ENCODE data around the gene PHYKPL. TPM values are rescaled to one million over a fixed set of nuclear protein-coding genes. Genes with fewer than 3 reads are reported as not detected.

Gene PHYKPL
- total RNA-seq, 4 donors from 2014 or later = 29.3 to 45.7 (median 31.8) TPM

DNA sequence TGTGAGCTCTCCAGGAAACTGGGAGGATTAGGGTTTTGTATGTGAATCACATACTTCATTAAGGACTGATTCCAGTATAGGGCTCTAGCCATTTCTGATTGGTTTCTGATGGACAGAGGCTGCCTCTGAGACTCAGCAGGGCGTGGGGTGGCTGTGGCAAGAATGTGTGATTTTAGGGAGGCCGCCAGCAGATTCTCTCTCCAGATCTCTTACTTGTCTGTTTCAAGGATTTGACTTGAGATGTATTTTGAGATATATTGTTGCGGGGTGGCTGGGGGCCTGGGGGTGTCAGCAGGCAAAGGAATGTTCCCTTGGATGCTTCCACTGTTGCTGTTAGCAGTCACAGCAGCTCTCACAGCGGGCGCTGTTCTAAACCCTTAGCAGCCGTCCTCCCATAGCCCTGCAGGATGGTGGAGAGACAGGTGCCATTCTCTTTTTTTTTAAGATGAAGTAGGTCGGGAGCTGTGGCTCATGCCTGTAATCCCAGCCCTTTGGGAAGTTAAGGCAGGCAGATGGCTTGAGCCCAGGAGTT lies 36.3 kb downstream of the PHYKPL start:
- intact Hi-C loops (cut with DNase I; ENCODE audit: low total_unique reads) = no loop called here
- peak in 1 of 2 donors; percentile 66 for DNase-seq (ENCODE audit: low spot score in 2 of 2)
- TF ChIP-seq, protein P1, sequence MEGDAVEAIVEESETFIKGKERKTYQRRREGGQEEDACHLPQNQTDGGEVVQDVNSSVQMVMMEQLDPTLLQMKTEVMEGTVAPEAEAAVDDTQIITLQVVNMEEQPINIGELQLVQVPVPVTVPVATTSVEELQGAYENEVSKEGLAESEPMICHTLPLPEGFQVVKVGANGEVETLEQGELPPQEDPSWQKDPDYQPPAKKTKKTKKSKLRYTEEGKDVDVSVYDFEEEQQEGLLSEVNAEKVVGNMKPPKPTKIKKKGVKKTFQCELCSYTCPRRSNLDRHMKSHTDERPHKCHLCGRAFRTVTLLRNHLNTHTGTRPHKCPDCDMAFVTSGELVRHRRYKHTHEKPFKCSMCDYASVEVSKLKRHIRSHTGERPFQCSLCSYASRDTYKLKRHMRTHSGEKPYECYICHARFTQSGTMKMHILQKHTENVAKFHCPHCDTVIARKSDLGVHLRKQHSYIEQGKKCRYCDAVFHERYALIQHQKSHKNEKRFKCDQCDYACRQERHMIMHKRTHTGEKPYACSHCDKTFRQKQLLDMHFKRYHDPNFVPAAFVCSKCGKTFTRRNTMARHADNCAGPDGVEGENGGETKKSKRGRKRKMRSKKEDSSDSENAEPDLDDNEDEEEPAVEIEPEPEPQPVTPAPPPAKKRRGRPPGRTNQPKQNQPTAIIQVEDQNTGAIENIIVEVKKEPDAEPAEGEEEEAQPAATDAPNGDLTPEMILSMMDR (IDR thresholded peaks at IDR 0.05) = no peak
- TF ChIP-seq POLR2A (IDR thresholded peaks at IDR 0.05) = no peak
- 69 to 75% methylated on average over 7 of the region's 7 CpGs for WGBS, 2 donors
- no peak overlapping the region for H3K4me3 ChIP-seq (ENCODE audit: low read depth, poor library complexity, severe bottlenecking)

DNA sequence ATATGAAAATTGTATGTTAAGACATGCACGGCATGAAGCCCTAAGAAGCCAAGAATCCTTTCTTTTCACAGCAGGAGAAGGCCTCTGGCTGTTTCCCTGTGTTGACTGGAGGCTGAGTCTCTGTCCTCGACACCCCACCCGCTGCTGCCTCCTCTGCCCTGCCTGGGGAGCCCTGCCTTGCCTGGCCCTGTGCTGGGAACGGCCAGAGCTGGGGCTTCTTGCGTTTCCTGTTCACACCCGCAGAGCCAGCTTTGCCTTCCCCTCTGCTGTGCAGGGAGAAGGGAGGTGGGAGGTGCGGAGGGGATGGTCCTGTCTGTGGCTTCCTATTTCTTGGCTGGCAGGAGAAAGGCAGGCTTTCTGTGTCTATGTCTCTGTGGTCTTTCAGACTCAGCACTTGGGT lies 38.6 kb downstream of the PHYKPL start:
- no peak for TF ChIP-seq POLR2A (IDR thresholded peaks at IDR 0.05)
- intact Hi-C loops (cut with DNase I; ENCODE audit: low total_unique reads) = no loop called here
- DNase-seq (ENCODE audit: low spot score in 2 of 2) = no peak
- 23 to 24% methylated on average over 7 of the region's 7 CpGs for WGBS, 2 donors
- H3K4me3 ChIP-seq (ENCODE audit: low read depth, poor library complexity, severe bottlenecking) = no peak overlapping the region

DNA sequence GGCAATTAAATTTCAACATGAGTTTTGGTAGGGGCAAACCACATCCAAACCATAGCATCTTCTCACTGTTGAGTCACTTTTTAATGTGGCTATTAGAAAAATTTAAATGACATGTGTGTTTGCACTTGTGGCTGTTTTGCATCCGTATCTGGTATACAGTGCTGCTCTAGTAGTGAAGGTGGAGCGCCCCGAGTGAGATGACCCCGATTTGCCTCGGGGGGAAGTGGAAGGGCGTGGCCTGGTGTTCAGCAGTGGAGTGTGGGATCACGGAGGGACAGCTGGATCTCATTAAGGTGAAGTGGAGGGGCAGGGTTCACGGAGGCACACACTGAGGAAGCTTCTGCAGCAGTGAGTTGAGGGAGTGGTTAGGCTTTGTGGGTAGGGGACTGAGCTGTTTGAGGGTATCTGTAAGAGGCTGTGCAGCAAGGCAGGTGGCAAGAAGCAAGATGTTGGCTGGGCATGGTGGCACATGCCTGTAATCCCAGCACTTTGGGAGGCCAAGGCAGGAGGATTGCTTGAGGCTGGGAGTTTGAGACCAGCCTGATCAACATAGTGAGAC lies 39.3 kb downstream of the PHYKPL start:
- 64 to 66% methylated on average over 8 of the region's 8 CpGs for WGBS, 2 donors
- intact Hi-C loops (cut with DNase I; ENCODE audit: low total_unique reads) = no loop called here
- no peak for DNase-seq (ENCODE audit: low spot score in 2 of 2)
- TF ChIP-seq, protein P1 (IDR thresholded peaks at IDR 0.05) = no peak
- TF ChIP-seq POLR2A (IDR thresholded peaks at IDR 0.05) = no peak
- H3K4me3 ChIP-seq (ENCODE audit: low read depth, poor library complexity, severe bottlenecking) = no peak overlapping the region

DNA sequence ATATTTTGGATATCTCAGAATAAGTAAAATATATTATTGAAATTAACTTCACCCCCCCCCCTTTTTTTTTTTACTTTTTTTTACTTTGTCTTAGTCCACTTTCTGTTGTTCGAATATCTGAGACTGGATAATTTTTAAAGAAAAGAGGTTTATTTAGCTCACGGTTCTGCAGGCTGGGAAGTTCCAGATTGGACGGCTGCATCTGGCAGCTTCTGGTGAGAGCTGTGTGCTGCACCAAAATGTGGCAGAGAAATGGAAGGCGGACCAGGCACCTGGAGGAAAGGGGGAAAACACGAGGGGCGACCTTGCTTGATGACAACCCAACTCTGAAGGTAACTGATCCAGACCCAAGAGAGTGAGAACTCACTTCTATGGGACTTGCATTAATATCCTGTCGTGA lies 39.8 kb downstream of the PHYKPL start:
- intact Hi-C loops (cut with DNase I; ENCODE audit: low total_unique reads) = no loop called here
- no peak overlapping the region for H3K4me3 ChIP-seq (ENCODE audit: low read depth, poor library complexity, severe bottlenecking)
- 89 to 92% methylated on average over 7 of the region's 7 CpGs for WGBS, 2 donors
- DNase-seq (ENCODE audit: low spot score in 2 of 2) = no peak
- TF ChIP-seq, protein P1 (IDR thresholded peaks at IDR 0.05) = no peak
- TF ChIP-seq POLR2A (IDR thresholded peaks at IDR 0.05) = no peak

DNA sequence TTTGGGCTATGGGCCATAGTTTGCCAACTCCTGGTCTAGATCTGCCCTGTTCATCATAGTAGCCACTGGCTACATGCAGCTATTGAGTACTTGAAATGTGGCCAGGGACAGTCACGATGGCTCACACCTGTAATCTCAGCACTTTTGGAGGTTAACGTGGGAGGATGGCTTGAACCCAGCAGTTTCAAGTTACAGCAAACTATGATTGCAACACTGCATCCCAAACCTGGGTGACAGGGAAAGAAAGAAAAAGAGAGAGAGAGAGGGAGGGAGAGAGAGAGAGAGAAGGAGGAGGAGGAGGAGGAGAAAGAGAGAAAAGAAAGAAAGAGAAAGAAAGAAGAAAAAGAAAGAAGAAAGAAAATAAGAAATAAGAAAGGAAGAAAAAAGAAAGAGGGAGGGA lies 40.4 kb downstream of the PHYKPL start:
- TF ChIP-seq, protein P1 (IDR thresholded peaks at IDR 0.05) = no peak
- no peak for TF ChIP-seq POLR2A (IDR thresholded peaks at IDR 0.05)
- 48 to 55% methylated on average over 2 of the region's 2 CpGs for WGBS, 2 donors
- intact Hi-C loops (cut with DNase I; ENCODE audit: low total_unique reads) = no loop called here
- H3K4me3 ChIP-seq (ENCODE audit: low read depth, poor library complexity, severe bottlenecking) = no peak overlapping the region
- DNase-seq (ENCODE audit: low spot score in 2 of 2) = no peak

DNA sequence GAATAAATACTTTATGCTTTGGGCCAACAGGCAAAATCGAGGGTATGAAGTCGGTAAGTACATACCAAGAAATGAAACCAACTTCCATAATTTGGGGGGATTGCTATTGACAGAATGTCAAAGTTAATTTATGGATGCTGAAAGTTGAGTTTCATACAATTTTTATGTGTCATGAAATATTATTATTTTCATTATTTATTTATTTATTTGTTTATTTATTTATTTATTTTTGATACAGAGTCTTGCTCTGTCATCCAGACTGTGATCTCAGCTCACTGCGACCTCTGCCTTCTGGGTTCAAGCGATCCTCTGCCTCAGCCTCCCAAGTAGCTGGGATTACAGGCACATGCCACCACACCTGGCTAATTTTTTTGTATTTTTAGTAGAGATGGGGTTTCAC lies 40.9 kb downstream of the PHYKPL start:
- WGBS, 2 donors = 80 to 82% methylated on average over 4 of the region's 4 CpGs
- H3K4me3 ChIP-seq (ENCODE audit: low read depth, poor library complexity, severe bottlenecking) = no peak overlapping the region
- intact Hi-C loops (cut with DNase I; ENCODE audit: low total_unique reads) = no loop called here
- DNase-seq (ENCODE audit: low spot score in 2 of 2) = no peak
- TF ChIP-seq, protein P1 (IDR thresholded peaks at IDR 0.05) = no peak
- TF ChIP-seq POLR2A (IDR thresholded peaks at IDR 0.05) = no peak
